ENCODE measurements around the gene SLC22A31. TPM values are rescaled to one million over a fixed set of nuclear protein-coding genes. Genes with fewer than 3 reads are reported as not detected.

SLC22A31 gene
- total and polyA plus RNA-seq, 9 of the 15 experiments (the other 6 are each of a cell fraction or from before 2014, with no cell fraction given) = 0.29 to 2.2 (median 0.47) TPM; not detected in 3

DNA sequence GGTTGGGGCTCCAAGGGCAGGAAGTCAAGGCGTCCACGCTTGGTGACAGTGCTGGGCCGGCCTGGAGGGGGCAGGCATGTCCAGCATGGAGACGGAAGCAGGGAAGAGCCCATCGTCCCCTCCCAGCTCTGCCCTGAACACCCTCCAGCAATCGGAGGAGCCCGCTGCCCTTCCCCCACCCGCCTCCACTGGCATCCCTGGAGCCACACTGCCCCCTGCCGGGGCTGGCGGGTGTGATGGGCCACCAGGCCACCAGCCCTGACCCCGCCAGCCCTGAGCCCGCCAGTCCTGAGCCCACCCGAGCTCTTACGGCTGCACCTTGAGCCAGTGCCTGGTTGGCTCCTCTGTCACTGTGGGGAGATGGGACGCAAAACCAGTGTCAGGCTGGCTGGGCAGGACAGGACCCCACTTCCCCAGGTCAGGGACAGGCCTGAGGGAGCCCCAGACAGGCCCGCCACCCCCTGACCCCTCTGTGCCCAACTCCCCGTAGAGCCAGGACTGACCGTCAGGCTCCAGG is 32.9 kb downstream of the SLC22A31 start:
- Histone ChIP-seq H3K4me1 (replicated peaks in 1 of 2; ENCODE audit: control insufficient read depth in 2 of 2, insufficient read depth in 2 of 2, low read length in 2 of 2) (peaks cover 18 to 83% of the 10 kb centered on the region in 2 experiments), H3K79me2 (ENCODE audit: control insufficient read depth, insufficient read depth, low read length) (no peaks in the 10 kb centered on the region), H3K9me3 (replicated peaks; ENCODE audit: control insufficient read depth, insufficient read depth, low read depth, low read length) (no peaks in the 10 kb centered on the region), H2AFZ (ENCODE audit: low read depth, low read length) (peak overlapping the region; percentile 89), H3K27me3 (ENCODE audit: control insufficient read depth in 2 of 2, insufficient read depth in 2 of 2, low read length in 2 of 2) (peaks cover 0 to under 1% of the 10 kb centered on the region in 2 experiments; a peak in 1 of 5 replicates), H3K27ac (ENCODE audit: extremely low read depth, low read depth, low read length) (peak overlapping the region; percentile 57; the same call in 1 of the 3 replicates), H3K36me3 (ENCODE audit: control insufficient read depth, insufficient read depth, low read length) (no peaks in the 10 kb centered on the region), H3K9me1 (ENCODE audit: control insufficient read depth, insufficient read depth, low read length) (no peaks in the 10 kb centered on the region), H3K9ac (ENCODE audit: insufficient read depth in 1 of 2, low read depth in 2 of 2, low read length in 2 of 2) (peak overlapping the region; percentile 43 to 80; a peak in 3 of 4 replicates), H4K20me1 (replicated peaks; ENCODE audit: control insufficient read depth, insufficient read depth, low read length) (0 out of 2 replicates have a peak, but pooled peaks cover 3% of the 10 kb centered on the region), H3K4me3 (no peak overlapping the region), H3K4me2 (ENCODE audit: insufficient read depth, low read length) (peak overlapping the region; percentile 37)
- intact Hi-C loops (cut with micrococcal nuclease) = loop anchor here (10.0 kb wide), 1 partner anchor 193 kb away; the partner anchor contains the start of gene CBFA2T3
- DNase-seq (ENCODE audit: extremely low read depth in 1 of 4, low spot score in 3 of 4) (peak; percentile 85 to 90 (median 88)), ATAC-seq (peak; percentile 71), FAIRE-seq (peak; percentile 19)
- CTCF ChIA-PET (ENCODE audit: low intra/inter-chr PET ratio) = interaction anchor here (0.5 to 2.6 kb wide), 7 partner anchors 8 to 477 kb away, joined by 3 to 21 read pairs (median 4); partner anchors contain the start of gene APRT
- in situ Hi-C loops (cut with MboI) = loop anchor here (5.0 kb wide), 1 partner anchor 355 kb away; the partner anchor contains the start of gene APRT
- BruUV-seq (replicated peaks) = no TSS peak
- WGBS (ENCODE audit: insufficient coverage, low coverage, missing lambda C conversion rate) = 5% methylated on average over 14 of the region's 18 CpGs
- POLR2A ChIA-PET = interaction anchor here (0.6 to 1.3 kb wide), 4 partner anchors 74 to 368 kb away, joined by 3 to 6 read pairs (median 4); partner anchors contain the start of genes ACSF3, GALNS and TRAPPC2L
- TF ChIP-seq NCOA1 (IDR thresholded peaks at IDR 0.05; ENCODE audit: low read depth) = no peak
- TF ChIP-seq RNF2 (IDR thresholded peaks at IDR 0.05) = no peak
- TF ChIP-seq EGR1 (conservative IDR thresholded peaks at IDR 0.05) = no peak; the same call in 1 of the 2 replicates
- no peak for TF ChIP-seq NFYB (IDR thresholded peaks at IDR 0.05; ENCODE audit: extremely low read depth, insufficient read length)
- no peak for TF ChIP-seq HOXB6 (CRISPR knock-in tag; IDR thresholded peaks at IDR 0.05; ENCODE audit: borderline replicate concordance)
- TF ChIP-seq EZH2 (IDR thresholded peaks at IDR 0.05; ENCODE audit: borderline replicate concordance, low read depth, low read length) = no peak
- TF ChIP-seq MTA1 (IDR thresholded peaks at IDR 0.05; ENCODE audit: borderline replicate concordance) = no peak; the same call in 1 of the 2 replicates
- TF ChIP-seq, protein P1, sequence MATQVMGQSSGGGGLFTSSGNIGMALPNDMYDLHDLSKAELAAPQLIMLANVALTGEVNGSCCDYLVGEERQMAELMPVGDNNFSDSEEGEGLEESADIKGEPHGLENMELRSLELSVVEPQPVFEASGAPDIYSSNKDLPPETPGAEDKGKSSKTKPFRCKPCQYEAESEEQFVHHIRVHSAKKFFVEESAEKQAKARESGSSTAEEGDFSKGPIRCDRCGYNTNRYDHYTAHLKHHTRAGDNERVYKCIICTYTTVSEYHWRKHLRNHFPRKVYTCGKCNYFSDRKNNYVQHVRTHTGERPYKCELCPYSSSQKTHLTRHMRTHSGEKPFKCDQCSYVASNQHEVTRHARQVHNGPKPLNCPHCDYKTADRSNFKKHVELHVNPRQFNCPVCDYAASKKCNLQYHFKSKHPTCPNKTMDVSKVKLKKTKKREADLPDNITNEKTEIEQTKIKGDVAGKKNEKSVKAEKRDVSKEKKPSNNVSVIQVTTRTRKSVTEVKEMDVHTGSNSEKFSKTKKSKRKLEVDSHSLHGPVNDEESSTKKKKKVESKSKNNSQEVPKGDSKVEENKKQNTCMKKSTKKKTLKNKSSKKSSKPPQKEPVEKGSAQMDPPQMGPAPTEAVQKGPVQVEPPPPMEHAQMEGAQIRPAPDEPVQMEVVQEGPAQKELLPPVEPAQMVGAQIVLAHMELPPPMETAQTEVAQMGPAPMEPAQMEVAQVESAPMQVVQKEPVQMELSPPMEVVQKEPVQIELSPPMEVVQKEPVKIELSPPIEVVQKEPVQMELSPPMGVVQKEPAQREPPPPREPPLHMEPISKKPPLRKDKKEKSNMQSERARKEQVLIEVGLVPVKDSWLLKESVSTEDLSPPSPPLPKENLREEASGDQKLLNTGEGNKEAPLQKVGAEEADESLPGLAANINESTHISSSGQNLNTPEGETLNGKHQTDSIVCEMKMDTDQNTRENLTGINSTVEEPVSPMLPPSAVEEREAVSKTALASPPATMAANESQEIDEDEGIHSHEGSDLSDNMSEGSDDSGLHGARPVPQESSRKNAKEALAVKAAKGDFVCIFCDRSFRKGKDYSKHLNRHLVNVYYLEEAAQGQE (IDR thresholded peaks at IDR 0.05; ENCODE audit: borderline replicate concordance) = peak; percentile 90
- TF ChIP-seq, protein P1 (CRISPR knock-in tag; IDR thresholded peaks at IDR 0.05; ENCODE audit: low read depth) = peak; percentile 50; the same call in 1 of the 2 replicates
- TF ChIP-seq ZNF134 (CRISPR knock-in tag; conservative IDR thresholded peaks at IDR 0.05) = no peak
- no peak for TF ChIP-seq ZNF311 (CRISPR knock-in tag; IDR thresholded peaks at IDR 0.05)
- TF ChIP-seq, protein P2, sequence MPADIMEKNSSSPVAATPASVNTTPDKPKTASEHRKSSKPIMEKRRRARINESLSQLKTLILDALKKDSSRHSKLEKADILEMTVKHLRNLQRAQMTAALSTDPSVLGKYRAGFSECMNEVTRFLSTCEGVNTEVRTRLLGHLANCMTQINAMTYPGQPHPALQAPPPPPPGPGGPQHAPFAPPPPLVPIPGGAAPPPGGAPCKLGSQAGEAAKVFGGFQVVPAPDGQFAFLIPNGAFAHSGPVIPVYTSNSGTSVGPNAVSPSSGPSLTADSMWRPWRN (IDR thresholded peaks at IDR 0.05; ENCODE audit: low read depth) = no peak
